GM21717 (cell line): Measurements from ENCODE around the gene NFASC.

Experiments
- ATAC-seq: cut with Tn5 transposase; IDR thresholded peaks from one replicate; pipeline ENCODE4 v1.9.1; 2021; ENCODE audit warnings: mild to moderate bottlenecking, moderate library complexity; ENCODE audit not compliant: unreplicated experiment

NFASC gene

GRCh38 chr1:205001162-205001561 is 130.5 kb downstream of the NFASC start:
- no peak for ATAC-seq

GRCh38 chr1:205002705-205003104 is 132.0 kb downstream of the NFASC start:
- ATAC-seq, result no peak

- ATAC-seq, result no peak
These were observed 132.9 kb downstream of the NFASC start for GRCh38 chr1:205003358-205004131.

GRCh38 chr1:205004351-205004750 is 133.7 kb downstream of the NFASC start:
- ATAC-seq, result no peak

GRCh38 chr1:205008896-205009295 is 138.2 kb downstream of the NFASC start:
- ATAC-seq, result no peak

- ATAC-seq, result no peak
These were observed 139.0 kb downstream of the NFASC start for GRCh38 chr1:205009670-205010069.

GRCh38 chr1:205012391-205013140 is 141.9 kb downstream of the NFASC start:
- ATAC-seq, result no peak

- ATAC-seq, result no peak
These were observed 143.2 kb downstream of the NFASC start for GRCh38 chr1:205013683-205014367.

GRCh38 chr1:205014783-205015182 is 144.1 kb downstream of the NFASC start:
- ATAC-seq, result no peak

- ATAC-seq, result no peak
These were observed 144.6 kb downstream of the NFASC start for GRCh38 chr1:205015241-205015640.

- ATAC-seq, result no peak
These were observed 145.4 kb downstream of the NFASC start for GRCh38 chr1:205016075-205016474.

- ATAC-seq, result no peak
These were observed 145.9 kb downstream of the NFASC start for GRCh38 chr1:205016584-205016983.

GRCh38 chr1:205017001-205017400 is 146.3 kb downstream of the NFASC start:
- no peak for ATAC-seq

GRCh38 chr1:205017766-205018165 is 147.1 kb downstream of the NFASC start:
- no peak for ATAC-seq

GRCh38 chr1:205018381-205018780 is 147.7 kb downstream of the NFASC start:
- ATAC-seq, result no peak

- no peak for ATAC-seq
These were observed 149.8 kb downstream of the NFASC start for GRCh38 chr1:205020466-205020865.

GRCh38 chr1:205024679-205025078 is 154.0 kb downstream of the NFASC start:
- ATAC-seq, result no peak

GRCh38 chr1:205025239-205025638 is 154.6 kb downstream of the NFASC start:
- ATAC-seq, result no peak

- no peak for ATAC-seq
These were observed 155.5 kb downstream of the NFASC start for GRCh38 chr1:205026181-205026580.

- ATAC-seq, result no peak
These were observed 157.7 kb downstream of the NFASC start for GRCh38 chr1:205028390-205028789.

- no peak for ATAC-seq
These were observed 158.3 kb downstream of the NFASC start for GRCh38 chr1:205028924-205029323.

- no peak for ATAC-seq
These were observed 159.6 kb downstream of the NFASC start for GRCh38 chr1:205030241-205030640.
